Upper lobe of right lung (tissue), 1 donor: ENCODE data around the gene CARD10. TPM values are rescaled to one million over a fixed set of nuclear protein-coding genes. Genes with fewer than 3 reads are reported as not detected.

Source experiments
- ATAC-seq: fragments of 200-7000 bp; cut with Tn5 transposase; one replicate; pipeline ENCODE4 v1.9.1; 2020; ENCODE audit warnings: mild to moderate bottlenecking, moderate library complexity
- DNase-seq: peaks from one replicate; pipeline ENCODE4 v3.0.0-alpha.2; 2020
- H3K27ac ChIP-seq: fragments of 200-600 bp; one replicate; pipeline ENCODE4 v1.8.0; 2022
- H3K27me3 ChIP-seq: fragments of 200-600 bp; one replicate; pipeline ENCODE4 v1.8.0; 2022; ENCODE audit warnings: mild to moderate bottlenecking
- H3K36me3 ChIP-seq: fragments of 200-600 bp; one replicate; pipeline ENCODE4 v1.8.0; 2022
- H3K4me1 ChIP-seq: fragments of 200-600 bp; one replicate; pipeline ENCODE4 v1.8.0; 2022
- H3K4me3 ChIP-seq: fragments of 200-600 bp; one replicate; pipeline ENCODE4 v1.8.0; 2022; ENCODE audit warnings: mild to moderate bottlenecking
- H3K9me3 ChIP-seq: fragments of 200-600 bp; one replicate; pipeline ENCODE4 v1.8.0; 2022
- CTCF ChIP-seq: fragments of 200-600 bp; IDR thresholded peaks from one replicate; pipeline ENCODE4 v1.8.0; 2022; ENCODE audit warnings: antibody characterized with exemption
- intact Hi-C: fragments of 100-400 bp; cut with DNase I; formaldehyde crosslinking; loops from one replicate; pipeline ENCODE4 v1.11.0; 2022
- total RNA-seq: library from RNA; stranded (reverse); fragmentation: NEBNext Ultra II Directional; extraction: Animal tissue kit (Norgen Biotek cat#: 25700); gene quantifications from one replicate; pipeline ENCODE4 v1.2.1, GENCODE V29; 2021
- donor health status: DM: no; HTN: yes; CAD: no; lungs with severe emphysema.

The CARD10 gene
- total RNA-seq, 1 donor from 2014 or later = 17.0 TPM

GRCh38 chr22:37487571-37487970, 31.6 kb downstream of the CARD10 start:
- DNase-seq (no peak), ATAC-seq (no peak)
- Histone ChIP-seq H3K27me3 (no peaks in the 10 kb centered on the region), H3K4me1 (peaks cover 17% of the 10 kb centered on the region), H3K9me3 (no peaks in the 10 kb centered on the region), H3K36me3 (no peaks in the 10 kb centered on the region), H3K4me3 (no peak overlapping the region), H3K27ac (no peak overlapping the region)
- no peak for TF ChIP-seq CTCF
- intact Hi-C loops = no loop called here

- Histone ChIP-seq H3K9me3 (no peaks in the 10 kb centered on the region), H3K27ac (peak overlapping the region; percentile 39), H3K27me3 (no peaks in the 10 kb centered on the region), H3K4me1 (peaks cover 17% of the 10 kb centered on the region), H3K4me3 (no peak overlapping the region), H3K36me3 (no peaks in the 10 kb centered on the region)
- intact Hi-C loops = no loop called here
- no peak for TF ChIP-seq CTCF
- DNase-seq (no peak), ATAC-seq (no peak)
Observed at GRCh38 chr22:37487129-37487528, 32.1 kb downstream of the CARD10 start.

- H3K27me3 ChIP-seq = no peaks in the 10 kb centered on the region
Observed at GRCh38 chr22:37486224-37486845, 32.9 kb downstream of the CARD10 start, which contains the start of gene MFNG. Gene MFNG, minus strand, starts transcription at chr22:37486384. Its CDS starts 207 bp downstream, at chr22:37486177.

GRCh38 chr22:37485395-37486223, 33.6 kb downstream of the CARD10 start:
- H3K27me3 ChIP-seq = no peaks in the 10 kb centered on the region
- peak overlapping the region; percentile 90 for H3K27ac ChIP-seq
- ATAC-seq (no peak), DNase-seq (no peak)
- H3K4me3 ChIP-seq = peak overlapping the region; percentile 63
- peaks cover 17% of the 10 kb centered on the region for H3K4me1 ChIP-seq
- intact Hi-C loops = no loop called here
- no peaks in the 10 kb centered on the region for H3K36me3 ChIP-seq
- no peak for TF ChIP-seq CTCF
- H3K9me3 ChIP-seq = no peaks in the 10 kb centered on the region

More at GRCh38 chr22:37486224-37486845, 32.9 kb downstream of the CARD10 start, which contains the start of gene MFNG:
- DNase-seq (peak; percentile 90), ATAC-seq (peak; percentile 82)
- intact Hi-C loops = no loop called here
- H3K9me3 ChIP-seq = no peaks in the 10 kb centered on the region
- no peaks in the 10 kb centered on the region for H3K36me3 ChIP-seq
- peak within 1 kb of the TSS; percentile 90 for H3K27ac ChIP-seq
- H3K4me3 ChIP-seq = peak within 1 kb of the TSS; percentile 63
- peaks cover 17% of the 10 kb centered on the region for H3K4me1 ChIP-seq
- TF ChIP-seq CTCF = no peak

DNA sequence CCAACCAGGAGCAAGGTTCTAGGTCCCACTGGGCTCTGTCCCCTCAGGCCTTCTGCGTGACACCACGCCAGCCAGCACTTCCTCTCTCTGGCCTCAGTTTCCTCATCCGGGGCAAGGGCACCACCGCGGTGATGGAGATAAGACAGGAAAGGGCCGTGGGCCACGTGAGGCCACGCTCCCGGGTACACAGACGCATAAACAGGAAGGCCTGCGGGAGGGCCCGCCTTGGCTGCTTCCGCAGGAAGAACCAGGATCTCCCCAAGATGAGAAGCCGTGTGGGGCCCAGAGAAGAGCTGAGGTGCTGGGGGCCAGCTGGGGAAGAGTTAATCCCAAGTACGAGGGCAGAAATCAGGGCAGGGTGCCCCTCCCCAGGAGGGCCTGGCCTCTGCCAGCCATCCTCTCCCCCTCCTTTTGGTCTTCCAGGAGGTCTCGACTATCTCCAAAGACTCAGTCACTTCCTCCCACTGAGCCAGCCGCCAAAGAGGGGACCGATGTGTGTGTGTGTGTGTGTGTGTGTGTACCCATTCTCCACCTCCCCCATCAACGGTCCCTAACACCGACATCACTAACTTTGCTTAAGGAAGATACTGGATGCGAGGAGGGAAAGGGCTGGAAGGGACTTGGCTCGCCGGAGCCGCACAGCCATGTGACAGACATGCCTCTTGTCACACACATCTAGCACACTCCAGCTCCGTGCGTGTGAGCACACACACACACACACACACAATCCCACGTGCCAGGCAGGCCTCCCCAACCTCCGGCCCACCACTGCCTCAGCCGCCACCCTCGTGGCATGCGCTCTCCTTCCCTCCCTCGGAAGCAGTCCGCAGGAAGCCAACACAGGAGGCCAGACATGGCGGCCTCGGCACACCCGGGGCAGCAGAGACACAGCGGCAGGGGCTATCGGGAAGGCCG, 34.5 kb downstream of the CARD10 start:
- DNase-seq (peak; percentile 91), ATAC-seq (peak; percentile 78)
- H3K4me1 ChIP-seq = peaks cover 17% of the 10 kb centered on the region
- H3K27me3 ChIP-seq = no peaks in the 10 kb centered on the region
- H3K9me3 ChIP-seq = no peaks in the 10 kb centered on the region
- peaks cover 2% of the 10 kb centered on the region for H3K36me3 ChIP-seq
- no peak for TF ChIP-seq CTCF
- H3K4me3 ChIP-seq = peak overlapping the region; percentile 63
- H3K27ac ChIP-seq = peak overlapping the region; percentile 90
- intact Hi-C loops = no loop called here
